Endothelial cell of umbilical vein (primary cell): ENCODE measurements around the gene PARP1. TPM values are rescaled to one million over a fixed set of nuclear protein-coding genes. Genes with fewer than 3 reads are reported as not detected.

Experiments used
- BruUV-seq: library from RNA; stranded (reverse); fragments of 400-500 nt; replicated peaks from 2 replicates; lab custom pipeline; 2021; lab: Mats Ljungman, UMichigan
- CTCF ChIA-PET: fragments of 300-600, 350-600 bp; sonication (Branson Sonifier 250); formaldehyde crosslinking; loops from one replicate; lab custom pipeline; 2021; ENCODE audit warnings: antibody characterized with exemption, inconsistent platforms; lab: Charles Lee
- POLR2A ChIA-PET: fragments of 300-600, 350-600 bp; sonication (Branson Sonifier 250); formaldehyde crosslinking; loops from one replicate; lab custom pipeline; 2021; ENCODE audit warnings: antibody characterized with exemption, inconsistent platforms; lab: Charles Lee
- DNase-seq: peaks from one replicate; pipeline ENCODE4 v3.0.0-alpha.2; 2011; ENCODE audit warnings: low read depth, low spot score
- FAIRE-seq: peaks from 2 replicates; lab custom pipeline; 2011; peaks lifted over from hg19 to GRCh38; lab: Jason Lieb, UNC
- H2AFZ ChIP-seq: 2 replicates; pipeline ENCODE4 v1.6.0; 2012; ENCODE audit warnings: low read depth, low read length, control low read depth, inconsistent platforms
- H3K27ac ChIP-seq: 2 replicates; pipeline ENCODE4 v1.5.1; 2011; ENCODE audit warnings: low read depth, mild to moderate bottlenecking, control low read depth, low read length, moderate library complexity; ENCODE audit not compliant: insufficient read depth
- H3K27me3 ChIP-seq, 2 experiments: 2 replicates each; pipeline versions ENCODE4 v1.6.0 to v1.6.1; 2011; ENCODE audit warnings: low read length in 2 of 2, mixed read lengths in 1 of 2; ENCODE audit not compliant: control insufficient read depth in 2 of 2, insufficient read depth in 2 of 2
- H3K36me3 ChIP-seq, 2 experiments: 2 replicates in 1 of 2; 3 replicates in 1 of 2; pipeline ENCODE4 v1.5.1; 2011; ENCODE audit warnings: low read length in 2 of 2, mild to moderate bottlenecking in 1 of 2, moderate library complexity in 1 of 2; ENCODE audit not compliant: control insufficient read depth in 2 of 2, insufficient read depth in 2 of 2; ENCODE audit errors: extremely low read depth in 1 of 2
- H3K4me1 ChIP-seq: 3 replicates; pipeline ENCODE4 v1.5.1; 2011; ENCODE audit warnings: mild to moderate bottlenecking, low read length; ENCODE audit not compliant: control insufficient read depth, insufficient read depth; ENCODE audit errors: extremely low read depth
- H3K4me2 ChIP-seq: 2 replicates; pipeline ENCODE4 v1.6.1; 2011; ENCODE audit warnings: low read length, control low read depth, mixed read lengths; ENCODE audit not compliant: insufficient read depth
- H3K4me3 ChIP-seq, 3 experiments: fragments of 200-600 bp in 1 of 3; sonication (generic), shearing (Covaris generic) in 1 of 3; replicated peaks in 1 of 3; 2 replicates each; pipeline ENCODE4 v1.5.1; 2011 to 2016; ENCODE audit warnings: control low read depth in 3 of 3, low read length in 3 of 3, mild to moderate bottlenecking in 2 of 3, inconsistent platforms in 1 of 3, low read depth in 1 of 3, moderate library complexity in 1 of 3; ENCODE audit not compliant: insufficient read depth in 1 of 3
- H3K79me2 ChIP-seq: 2 replicates; pipeline ENCODE4 v1.6.0; 2012; ENCODE audit warnings: low read length, inconsistent platforms; ENCODE audit not compliant: control insufficient read depth, insufficient read depth
- H3K9ac ChIP-seq: replicated peaks from 2 replicates; pipeline ENCODE3; 2011; ENCODE audit warnings: low read length, control low read depth; ENCODE audit not compliant: insufficient read depth; ENCODE audit errors: extremely low read depth
- H3K9me1 ChIP-seq: replicated peaks from 3 replicates; pipeline ENCODE4 v1.6.0; 2011; ENCODE audit warnings: mild to moderate bottlenecking, low read length; ENCODE audit not compliant: control insufficient read depth, insufficient read depth; ENCODE audit errors: extremely low read depth
- H3K9me3 ChIP-seq: replicated peaks from 2 replicates; pipeline ENCODE4 v1.5.1; 2012; ENCODE audit warnings: low read length, inconsistent platforms; ENCODE audit not compliant: control insufficient read depth, insufficient read depth
- H4K20me1 ChIP-seq: replicated peaks from 2 replicates; pipeline ENCODE3; 2011; ENCODE audit warnings: mild to moderate bottlenecking, low read length; ENCODE audit not compliant: control insufficient read depth, insufficient read depth; ENCODE audit errors: extremely low read depth
- EZH2 ChIP-seq: IDR thresholded peaks from 2 replicates; pipeline ENCODE4 v1.6.1; 2012; ENCODE audit warnings: borderline replicate concordance, low read depth, mild to moderate bottlenecking, moderate library complexity, low read length, inconsistent platforms; ENCODE audit not compliant: severe bottlenecking
- FOS ChIP-seq: IDR thresholded peaks from 2 replicates; pipeline ENCODE4 v1.6.1; 2011; ENCODE audit warnings: mild to moderate bottlenecking, low read length, moderate library complexity, borderline replicate concordance; ENCODE audit not compliant: insufficient read depth
- GATA2 ChIP-seq: IDR thresholded peaks from 2 replicates; pipeline ENCODE4 v1.7.0; 2011; ENCODE audit warnings: low read depth, mild to moderate bottlenecking, moderate library complexity, mixed read lengths, low read length; ENCODE audit not compliant: insufficient read length, insufficient read depth
- JUN ChIP-seq: IDR thresholded peaks from 2 replicates; pipeline ENCODE4 v1.6.1; 2011; ENCODE audit warnings: borderline replicate concordance, low read depth; ENCODE audit not compliant: insufficient read length, insufficient read depth
- MAX ChIP-seq: IDR thresholded peaks from 2 replicates; pipeline ENCODE4 v1.6.1; 2011; ENCODE audit not compliant: insufficient read depth, insufficient read length
- MYC ChIP-seq: IDR thresholded peaks from one replicate; pipeline ENCODE4 v1.6.1; 2011; ENCODE audit warnings: mild to moderate bottlenecking, low read depth, low read length
- POLR2A ChIP-seq: IDR thresholded peaks from 2 replicates; pipeline ENCODE4 v1.6.1; 2012; ENCODE audit warnings: low read depth, mild to moderate bottlenecking, control low read depth, low read length
- POLR2AphosphoS5 ChIP-seq: IDR thresholded peaks from 2 replicates; pipeline ENCODE4 v1.6.1; 2012; ENCODE audit warnings: low read depth, mild to moderate bottlenecking, control low read depth, low read length, moderate library complexity; ENCODE audit not compliant: insufficient read depth
- dilution Hi-C: fragments of 300-500 bp; cut with MboI; formaldehyde crosslinking; loops from one replicate; pipeline ENCODE4 v1.15.0; 2019; ENCODE audit warnings: low sequenced_read_pairs; ENCODE audit not compliant: extremely low pct_ligation_motif_present
- intact Hi-C: fragments of 100-400 bp; cut with micrococcal nuclease; formaldehyde crosslinking; loops from one replicate; pipeline ENCODE4 v1.10.0; 2022
- polyA plus RNA-seq, 4 experiments: library from polyadenylated mRNA; depleted of rRNA in 3 of 4; stranded (reverse) in 3 of 4; unstranded in 1 of 4; fragments of >200 nt; gene quantifications; 2 replicates each; pipeline versions ENCODE4 v1.2.1 to v1.2.3, GENCODE V29; 2011 to 2012; ENCODE audit warnings: missing spikeins in 1 of 4
- total RNA-seq: library from RNA; stranded (reverse); gene quantifications from 2 replicates; pipeline ENCODE4 v1.2.3, GENCODE V29; 2021
- TF ChIP-seq, protein P1 (sequence below), 2 donors: IDR thresholded peaks; 1 replicate in 1 of 2; 2 replicates in 1 of 2; pipeline ENCODE4 v1.5.1; 2011; ENCODE audit warnings: low read length in 2 of 2, mild to moderate bottlenecking in 2 of 2, moderate library complexity in 2 of 2, control low read depth in 1 of 2, inconsistent platforms in 1 of 2, low read depth in 1 of 2; ENCODE audit not compliant: insufficient read depth in 1 of 2; ENCODE audit errors: extremely low read depth in 1 of 2

PARP1 gene
- total and polyA plus RNA-seq, 2 donors (not counting 3 experiments of a cell fraction or from before 2014, with no cell fraction given): 136 to 160 TPM

GRCh38 chr1:226401355-226402303 lies 6.3 kb downstream of the PARP1 start:
- dilution Hi-C loops: no loop called here
- FAIRE-seq: no peak
- Histone ChIP-seq H3K27ac (no peak overlapping the region), H3K36me3 (peaks cover 7 to 14% of the 10 kb centered on the region in 2 experiments), H3K9ac (no peak overlapping the region), H3K4me1 (peaks cover 14% of the 10 kb centered on the region), H3K9me1 (no peaks in the 10 kb centered on the region), H3K9me3 (no peaks in the 10 kb centered on the region), H4K20me1 (no peaks in the 10 kb centered on the region), H3K4me2 (no peak overlapping the region), H3K79me2 (peaks cover 79% of the 10 kb centered on the region), H2AFZ (no peak overlapping the region), H3K4me3 (no peak overlapping the region), H3K27me3 (no peaks in the 10 kb centered on the region)
- POLR2A ChIA-PET: no interaction called here
- intact Hi-C loops: no loop called here
- no peak for DNase-seq
- no peak for TF ChIP-seq MYC
- TF ChIP-seq JUN: no peak
- no peak for TF ChIP-seq POLR2A
- TF ChIP-seq MAX: no peak
- no peak for TF ChIP-seq FOS
- TF ChIP-seq POLR2AphosphoS5: no peak
- TF ChIP-seq EZH2: no peak
- TF ChIP-seq, protein P1, sequence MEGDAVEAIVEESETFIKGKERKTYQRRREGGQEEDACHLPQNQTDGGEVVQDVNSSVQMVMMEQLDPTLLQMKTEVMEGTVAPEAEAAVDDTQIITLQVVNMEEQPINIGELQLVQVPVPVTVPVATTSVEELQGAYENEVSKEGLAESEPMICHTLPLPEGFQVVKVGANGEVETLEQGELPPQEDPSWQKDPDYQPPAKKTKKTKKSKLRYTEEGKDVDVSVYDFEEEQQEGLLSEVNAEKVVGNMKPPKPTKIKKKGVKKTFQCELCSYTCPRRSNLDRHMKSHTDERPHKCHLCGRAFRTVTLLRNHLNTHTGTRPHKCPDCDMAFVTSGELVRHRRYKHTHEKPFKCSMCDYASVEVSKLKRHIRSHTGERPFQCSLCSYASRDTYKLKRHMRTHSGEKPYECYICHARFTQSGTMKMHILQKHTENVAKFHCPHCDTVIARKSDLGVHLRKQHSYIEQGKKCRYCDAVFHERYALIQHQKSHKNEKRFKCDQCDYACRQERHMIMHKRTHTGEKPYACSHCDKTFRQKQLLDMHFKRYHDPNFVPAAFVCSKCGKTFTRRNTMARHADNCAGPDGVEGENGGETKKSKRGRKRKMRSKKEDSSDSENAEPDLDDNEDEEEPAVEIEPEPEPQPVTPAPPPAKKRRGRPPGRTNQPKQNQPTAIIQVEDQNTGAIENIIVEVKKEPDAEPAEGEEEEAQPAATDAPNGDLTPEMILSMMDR (IDR thresholded peaks at IDR 0.05; ENCODE audit: extremely low read depth in 1 of 2, insufficient read depth in 1 of 2, low read depth in 1 of 2, low read length in 2 of 2): no peak
- TF ChIP-seq GATA2: no peak
- no TSS peak for BruUV-seq
- CTCF ChIA-PET: no interaction called here
